H1 (cell line): ENCODE results near the gene SLC17A5. TPM values are rescaled to one million over a fixed set of nuclear protein-coding genes. Genes with fewer than 3 reads are reported as not detected.
A peak's percentile ranks its signal among the peaks of the same experiment; 100 is the strongest.

ENCODE experiments used
- ATF2 ChIP-seq: IDR thresholded peaks from 2 replicates; pipeline ENCODE4 v1.6.1; 2012; ENCODE audit warnings: low read length, inconsistent platforms
- POLR2A ChIP-seq, 2 experiments: IDR thresholded peaks; 1 replicate in 1 of 2; 2 replicates in 1 of 2; pipeline ENCODE4 v1.6.1; 2011; ENCODE audit warnings: low read depth in 2 of 2, low read length in 2 of 2, mild to moderate bottlenecking in 2 of 2; ENCODE audit errors: control extremely low read depth in 1 of 2
- RAD21 ChIP-seq, 2 experiments: IDR thresholded peaks in 1 of 2; conservative IDR thresholded peaks in 1 of 2; 2 replicates each; pipeline ENCODE4 v1.6.1; 2011; ENCODE audit warnings: low read depth in 2 of 2, low read length in 2 of 2, improper control_type of control experiment in 1 of 2, inconsistent platforms in 1 of 2, mild to moderate bottlenecking in 1 of 2, moderate library complexity in 1 of 2
- RNF2 ChIP-seq: fragments of 200-900, 300-1000 bp; sonication (generic); IDR thresholded peaks from 2 replicates; pipeline ENCODE4 v1.7.1; 2016; ENCODE audit warnings: borderline replicate concordance, low read depth, mild to moderate bottlenecking, antibody characterized with exemption, low read length; ENCODE audit not compliant: poor library complexity, severe bottlenecking; ENCODE audit errors: missing control alignments
- SAP30 ChIP-seq: fragments of 300-600 bp; sonication (generic); IDR thresholded peaks from 2 replicates; pipeline ENCODE4 v1.7.1; 2012; ENCODE audit warnings: low read length, moderate library complexity, mild to moderate bottlenecking, inconsistent platforms; ENCODE audit not compliant: insufficient read depth, insufficient replicate concordance
- SP1 ChIP-seq: IDR thresholded peaks from 2 replicates; pipeline ENCODE4 v1.6.1; 2011; ENCODE audit warnings: low read depth, low read length
- TAF1 ChIP-seq: IDR thresholded peaks from 2 replicates; pipeline ENCODE4 v1.6.1; 2011; ENCODE audit warnings: mild to moderate bottlenecking, low read depth, low read length
- polyA plus RNA-seq, 7 experiments: library from polyadenylated mRNA; depleted of rRNA in 3 of 7; stranded (reverse) in 5 of 7; unstranded in 2 of 7; fragments of >200 nt in 5 of 7; fragments of 200-250 nt in 2 of 7; gene quantifications; 1 replicate in 5 of 7; 2 replicates in 1 of 7; 4 replicates in 1 of 7; pipeline versions ENCODE4 v1.2.1 to v1.2.3, GENCODE V29; 2011 to 2013; ENCODE audit warnings: missing spikeins in 2 of 7, mixed read lengths in 2 of 7
- total RNA-seq: library from RNA; stranded (reverse); fragmentation: NEBNext Ultra II Directional; extraction: Animal tissue kit (Norgen Biotek cat#: 25700); gene quantifications from 2 replicates; pipeline ENCODE4 v1.2.1, GENCODE V29; 2021

SLC17A5 gene
- total and polyA plus RNA-seq, 2 of the 8 experiments (the other 6 are each of a cell fraction or from before 2014, with no cell fraction given), result 11.0 to 11.9 TPM

DNA sequence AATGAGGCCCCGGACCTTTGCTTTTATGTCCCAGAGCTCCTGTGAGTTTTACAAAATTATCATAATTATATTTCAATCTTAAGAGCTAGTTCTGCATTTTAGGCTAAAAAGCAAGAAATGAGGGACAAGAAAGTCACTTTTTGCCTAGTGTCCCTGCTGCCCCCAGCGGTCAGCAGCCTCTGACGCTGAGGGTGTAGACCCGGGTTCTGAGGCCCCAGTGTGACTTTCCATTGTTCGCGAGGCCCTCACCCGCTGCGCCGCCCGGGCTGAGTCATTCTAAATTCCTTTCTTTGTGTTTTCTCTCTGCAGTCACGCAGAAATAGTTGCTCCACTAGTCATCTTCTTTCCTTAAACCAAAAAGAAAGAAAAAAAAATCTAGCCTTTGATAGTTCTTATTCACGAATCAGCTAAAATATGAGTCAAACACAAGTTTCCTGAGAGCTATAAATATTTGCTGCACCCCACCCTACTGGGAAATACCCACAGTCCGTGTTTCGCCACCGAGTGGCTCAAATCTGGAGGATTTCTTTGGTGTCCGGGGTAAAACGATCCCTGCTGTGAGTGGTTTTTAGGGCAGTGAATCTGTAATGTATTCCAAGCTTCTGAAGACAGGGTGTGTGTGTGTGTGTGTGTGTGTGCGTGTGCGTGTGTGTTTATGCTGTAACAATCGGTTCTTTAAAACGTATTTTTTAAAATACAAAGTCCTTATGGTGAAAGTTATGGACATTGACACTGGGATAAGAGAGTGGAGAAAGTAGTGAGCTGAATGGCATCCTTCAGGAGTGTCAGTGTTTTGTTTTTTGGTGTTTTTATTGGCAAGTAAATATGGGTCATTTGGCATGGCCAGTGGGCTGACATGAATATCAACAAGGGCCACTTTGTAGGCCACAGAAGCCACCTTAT is 73.3 kb downstream of the SLC17A5 start (continued):
- TF ChIP-seq RNF2, result no peak
- TF ChIP-seq TAF1, result peak; percentile 51; the same call in 1 of the 2 replicates
- no peak for TF ChIP-seq SAP30
- 0 out of 3 replicates have a peak, but pooled peaks of 1 of the 2 experiments have one; percentile 15 for TF ChIP-seq POLR2A (IDR thresholded peaks at IDR 0.05; ENCODE audit: control extremely low read depth in 1 of 2, low read depth in 2 of 2, low read length in 2 of 2)
- peak in 1 of 2 experiments; percentile 45; a peak in 3 of 4 replicates for TF ChIP-seq RAD21 (IDR thresholded peaks at IDR 0.05 in 1 of 2, conservative IDR thresholded peaks at IDR 0.05 in 1 of 2; ENCODE audit: low read depth in 2 of 2, low read length in 2 of 2)
- peak; percentile 95 for TF ChIP-seq ATF2
- peak; percentile 54; the same call in 1 of the 2 replicates for TF ChIP-seq SP1
- TF ChIP-seq, all 59 proteins: peak for 23
